GM10847 (cell line): ENCODE results near the gene MTMR12.
A peak's percentile ranks its signal among the peaks of the same experiment; 100 is the strongest.

Experiments used
- POLR2A ChIP-seq: IDR thresholded peaks from 2 replicates; pipeline ENCODE4 v1.6.1; 2011; ENCODE audit not compliant: insufficient read length; ENCODE audit errors: extremely low read depth

The MTMR12 gene

DNA sequence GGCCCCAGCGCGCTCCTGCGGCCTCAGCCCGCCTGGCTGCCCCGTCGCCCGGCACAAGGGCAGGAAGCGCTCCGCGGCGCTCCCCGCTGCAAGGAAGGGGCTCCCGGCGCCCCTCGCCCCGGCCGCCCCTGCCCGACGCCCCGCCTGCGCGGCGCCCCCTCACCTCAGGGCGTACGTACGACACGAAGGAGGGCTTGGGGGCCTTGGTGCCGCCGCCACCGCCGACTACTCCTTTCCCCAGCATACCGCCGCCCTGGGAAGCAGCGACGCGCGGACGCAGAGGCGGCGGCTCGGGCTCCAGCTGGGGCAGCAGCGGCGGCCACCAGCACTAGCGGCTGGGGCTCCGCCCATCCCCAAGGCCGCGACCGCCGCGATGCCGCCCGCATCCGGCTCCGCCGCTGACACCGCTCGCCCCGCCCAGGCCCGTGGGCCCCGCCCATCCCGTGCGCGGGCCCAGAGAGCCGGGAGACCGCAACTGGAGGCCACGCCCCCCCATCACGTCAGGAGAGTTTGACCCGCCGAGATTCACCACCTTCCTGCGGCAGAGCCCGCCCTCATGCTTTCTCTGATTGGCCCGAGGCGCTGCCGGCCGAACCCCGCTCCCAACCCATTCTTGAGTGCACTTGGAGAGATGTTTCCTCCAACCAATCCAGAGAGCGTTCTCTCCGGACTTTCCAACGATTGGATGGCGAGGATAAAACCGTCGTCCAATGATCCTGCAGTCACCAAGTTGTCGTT lies at the start of gene MTMR12:
TSS of gene MTMR12 (minus strand) at position 345 of the 738 bp plus-strand sequence. CDS start at position 244, 101 bp downstream.
- peak; percentile 83 for TF ChIP-seq POLR2A

DNA sequence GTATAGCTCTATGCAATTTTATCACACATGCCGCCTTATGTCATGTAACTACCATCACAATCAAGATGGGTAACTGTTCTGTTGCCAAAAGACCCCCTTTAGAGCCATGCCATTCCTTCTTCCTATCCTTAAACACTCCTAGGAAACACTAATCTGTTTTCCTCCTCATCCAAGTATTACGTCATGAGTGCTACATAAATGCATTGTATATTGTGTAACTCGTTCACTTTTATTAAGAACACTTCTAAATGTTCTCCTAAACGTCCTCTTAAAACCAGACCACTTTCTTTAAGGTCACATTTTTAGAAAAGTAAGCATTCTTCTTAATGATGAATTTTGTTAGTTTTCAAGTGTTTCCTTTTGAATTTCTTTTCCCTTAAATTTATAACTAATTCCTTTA lies 49.8 kb upstream of the MTMR12 start:
- no peak for TF ChIP-seq POLR2A

DNA sequence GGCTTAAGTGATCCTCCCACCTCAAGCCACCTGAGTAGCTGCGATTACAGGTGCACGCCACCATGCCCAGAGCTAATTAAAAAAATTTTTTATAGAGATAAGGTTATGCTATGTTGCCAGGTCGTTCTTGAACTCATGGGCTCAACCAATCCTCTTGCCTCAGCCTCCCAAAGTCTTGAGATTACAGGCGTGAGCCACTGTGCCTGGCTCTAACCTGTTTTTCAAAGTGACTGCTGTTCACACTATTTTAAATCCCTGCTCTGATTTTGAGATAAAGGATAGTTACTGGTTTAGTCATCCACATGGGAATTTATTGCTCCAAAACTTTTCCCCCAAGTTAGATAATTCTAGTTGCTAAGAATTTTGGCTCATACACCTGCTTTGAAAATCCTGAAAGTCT lies 48.2 kb upstream of the MTMR12 start:
- TF ChIP-seq POLR2A = no peak

DNA sequence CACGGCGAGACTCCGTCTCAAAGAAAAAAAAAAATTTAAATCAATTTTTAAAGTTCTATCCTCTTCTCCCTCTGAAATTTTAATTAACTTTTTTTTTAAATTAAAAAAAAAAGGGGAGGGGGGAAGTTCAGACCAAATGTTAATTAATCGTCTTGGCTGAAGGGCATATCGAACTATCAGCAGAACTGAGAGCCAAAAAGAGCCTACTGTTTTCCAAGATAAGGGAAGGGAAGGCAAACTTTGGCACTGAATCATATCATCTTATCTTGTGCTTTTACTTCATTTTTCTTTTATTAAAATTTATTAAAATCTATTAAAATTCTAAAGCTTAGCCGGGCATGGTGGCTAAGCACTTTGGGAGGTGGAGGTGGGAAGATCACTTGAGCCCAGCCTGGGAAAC lies 45.9 kb upstream of the MTMR12 start:
- no peak for TF ChIP-seq POLR2A

DNA sequence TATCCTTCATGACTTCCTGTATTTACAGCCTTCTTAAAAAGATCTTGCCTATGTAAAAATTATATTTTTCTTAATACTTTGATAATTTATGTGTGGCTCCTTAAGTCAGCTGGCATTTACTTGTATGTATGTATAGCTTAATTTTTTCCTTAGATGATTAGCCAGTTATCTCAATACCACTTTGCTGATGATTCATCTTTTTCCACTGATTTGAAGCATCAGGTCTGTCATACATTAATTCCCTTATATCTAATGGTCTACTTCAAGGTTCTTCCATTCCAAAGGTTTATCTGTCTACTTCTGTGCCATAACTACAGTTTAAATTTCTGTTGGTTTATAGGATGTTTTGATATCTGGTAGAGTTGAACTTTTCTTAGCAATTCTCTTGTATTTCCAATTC lies 44.9 kb upstream of the MTMR12 start:
- TF ChIP-seq POLR2A = no peak

DNA sequence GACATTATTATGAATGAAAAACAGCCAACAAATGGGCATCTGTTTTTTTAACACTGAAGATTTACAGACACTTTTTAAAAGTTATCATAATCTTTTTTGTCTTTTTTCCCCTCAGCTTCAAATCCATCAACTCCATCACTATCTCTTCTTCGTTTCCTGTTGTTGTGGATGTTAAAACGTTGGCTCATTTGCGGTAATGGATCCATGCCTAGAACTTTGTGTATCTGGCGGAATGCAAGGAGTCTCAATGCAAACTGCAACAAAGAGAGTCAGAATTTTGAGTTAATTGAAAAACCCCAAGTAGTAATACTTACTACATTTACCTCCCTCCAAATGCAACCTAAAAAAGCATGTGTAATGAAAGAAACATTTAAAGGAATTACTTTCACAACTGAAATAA lies 42.9 kb upstream of the MTMR12 start:
- TF ChIP-seq POLR2A = no peak

DNA sequence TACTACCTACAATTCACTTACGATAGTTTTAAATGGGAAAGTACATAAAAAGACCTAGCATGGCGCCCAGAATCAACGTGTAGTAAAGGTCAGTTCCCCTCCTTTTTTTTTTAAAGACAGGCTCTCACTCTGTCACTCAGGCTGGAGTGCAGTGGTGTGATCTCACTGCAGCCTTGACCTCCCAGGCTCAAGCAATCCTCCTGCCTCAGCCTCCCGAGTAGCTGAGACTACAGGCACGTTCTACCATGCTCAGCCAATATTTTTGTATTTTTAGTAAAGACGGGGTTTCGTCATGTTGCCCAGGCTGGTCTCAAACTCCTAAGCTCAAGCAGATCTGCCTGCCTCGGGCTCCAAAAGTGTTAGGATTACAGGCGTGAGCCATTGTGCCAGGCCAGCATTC lies 40.7 kb upstream of the MTMR12 start:
- TF ChIP-seq POLR2A = no peak

- TF ChIP-seq POLR2A = no peak
These were observed 39.9 kb upstream of the MTMR12 start for GRCh38 chr5:32352685-32353084.

DNA sequence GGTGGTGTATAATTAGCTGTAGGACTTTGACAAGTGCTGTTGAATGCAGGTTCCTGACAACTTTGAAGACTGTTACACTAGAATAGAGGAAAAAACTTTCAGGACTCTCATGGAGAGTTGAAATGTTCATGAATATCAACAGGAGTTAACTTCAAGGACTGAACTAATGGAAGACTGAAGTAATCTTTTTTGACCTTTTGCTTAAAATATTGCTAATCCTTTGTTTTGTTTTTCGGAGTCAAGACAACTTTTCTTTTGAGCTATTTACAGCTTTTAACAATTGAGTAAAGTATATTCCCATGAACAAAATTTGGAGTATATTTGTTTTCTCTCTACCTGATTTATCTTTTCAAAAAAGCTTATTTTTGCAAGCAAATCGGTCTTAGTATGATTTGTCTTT lies 34.1 kb upstream of the MTMR12 start:
- TF ChIP-seq POLR2A = no peak

DNA sequence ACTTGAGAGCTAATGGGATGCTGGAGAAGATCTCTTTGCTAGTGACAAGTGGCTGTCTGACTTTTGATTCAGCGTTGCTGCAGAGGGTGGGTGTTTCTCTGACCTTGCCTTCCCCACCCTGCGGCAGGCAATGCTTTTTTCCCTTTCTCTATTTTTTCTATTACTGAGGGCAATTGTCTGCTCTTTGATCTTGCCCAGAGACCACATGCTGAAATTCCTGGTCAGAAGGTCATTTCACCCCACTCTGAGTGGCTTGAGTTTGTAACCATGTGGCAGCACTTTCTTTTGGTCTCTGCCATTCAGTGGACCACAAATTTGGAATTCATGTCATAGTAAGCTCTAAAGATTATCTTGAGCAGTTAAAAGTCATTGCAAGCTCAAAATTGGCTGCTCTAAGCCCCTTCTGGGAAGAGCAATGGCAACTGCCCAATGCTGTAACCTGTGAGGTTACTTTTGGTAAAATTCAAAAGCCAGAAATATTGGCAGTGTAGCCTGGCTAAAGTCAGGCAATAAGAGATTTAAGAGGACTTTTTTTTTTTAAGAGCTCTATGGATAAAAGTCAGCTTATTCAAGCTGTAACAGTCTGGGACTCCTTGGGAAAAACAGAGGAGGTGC lies 30.4 kb upstream of the MTMR12 start:
- no peak for TF ChIP-seq POLR2A

GRCh38 chr5:32342656-32343055 lies 29.9 kb upstream of the MTMR12 start:
- no peak for TF ChIP-seq POLR2A

- no peak for TF ChIP-seq POLR2A
These were observed 27.1 kb upstream of the MTMR12 start for GRCh38 chr5:32339878-32340277.

GRCh38 chr5:32339198-32339597 lies 26.5 kb upstream of the MTMR12 start:
- no peak for TF ChIP-seq POLR2A

DNA sequence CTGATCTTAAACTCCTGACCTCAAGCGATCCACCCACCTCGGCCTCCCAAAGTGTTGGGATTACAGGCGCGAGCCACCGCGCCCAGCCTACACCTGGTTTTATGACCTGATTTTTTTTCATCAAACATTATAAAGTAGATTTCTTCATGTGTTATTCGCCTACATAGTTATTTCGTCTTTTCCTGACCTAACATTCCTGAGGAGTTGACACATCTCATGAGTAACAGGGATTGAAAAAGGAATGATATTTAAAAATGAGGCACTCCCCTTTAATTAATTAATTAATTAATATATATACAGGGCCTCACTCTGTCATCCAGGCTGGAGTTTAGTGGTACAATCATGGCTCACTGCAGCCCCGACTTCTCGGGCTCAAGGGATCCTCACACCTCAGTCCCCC lies 20.2 kb upstream of the MTMR12 start:
- no peak for TF ChIP-seq POLR2A

GRCh38 chr5:32332361-32332760 lies 19.6 kb upstream of the MTMR12 start:
- no peak for TF ChIP-seq POLR2A

- TF ChIP-seq POLR2A = no peak
These were observed 19.2 kb upstream of the MTMR12 start for GRCh38 chr5:32331935-32332274.
